Common myeloid progenitor, CD34-positive (primary cell): ENCODE measurements around the gene MAP1A.

ENCODE experiments used
- CTCF ChIA-PET: fragments of 350-600 bp; sonication (Branson Sonifier 250); formaldehyde crosslinking; loops from one replicate; lab custom pipeline; 2021; ENCODE audit warnings: antibody characterized with exemption; lab: Charles Lee
- POLR2A ChIA-PET: fragments of 350-600 bp; sonication (Branson Sonifier 250); formaldehyde crosslinking; loops from one replicate; lab custom pipeline; 2021; ENCODE audit warnings: antibody characterized with exemption; lab: Charles Lee
- DNase-seq, 3 donors: peaks; one replicate each; pipeline versions ENCODE4 v3.0.0 to v3.0.0-alpha.2; 2013
- H3K27ac ChIP-seq, 2 experiments: 1 replicate in 1 of 2; 2 replicates in 1 of 2; pipeline ENCODE4 v1.7.0; 2013; ENCODE audit warnings: inconsistent platforms in 2 of 2, low read length in 2 of 2, mild to moderate bottlenecking in 2 of 2, low read depth in 1 of 2, moderate library complexity in 1 of 2; ENCODE audit not compliant: severe bottlenecking in 2 of 2, insufficient read depth in 1 of 2, poor library complexity in 1 of 2
- H3K27me3 ChIP-seq, 5 experiments: replicated peaks in 2 of 5; 1 replicate in 3 of 5; 2 replicates in 2 of 5; pipeline versions ENCODE4 v1.6.1 to v1.7.0; 2013; ENCODE audit warnings: low read length in 4 of 5, mild to moderate bottlenecking in 2 of 5, moderate library complexity in 2 of 5, inconsistent platforms in 1 of 5; ENCODE audit not compliant: insufficient read depth in 5 of 5, control insufficient read depth in 4 of 5
- H3K36me3 ChIP-seq, 4 experiments: 1 replicate in 2 of 4; 2 replicates in 2 of 4; pipeline versions ENCODE4 v1.6.1 to v1.7.0; 2013; ENCODE audit warnings: low read length in 3 of 4, control low read depth in 1 of 4, mild to moderate bottlenecking in 1 of 4; ENCODE audit not compliant: control insufficient read depth in 4 of 4, insufficient read depth in 4 of 4
- H3K4me1 ChIP-seq, 4 experiments: 1 replicate in 3 of 4; 2 replicates in 1 of 4; pipeline versions ENCODE4 v1.6.1 to v1.7.1; 2013; ENCODE audit warnings: low read length in 3 of 4, mild to moderate bottlenecking in 3 of 4, control low read depth in 1 of 4, inconsistent platforms in 1 of 4, moderate library complexity in 1 of 4; ENCODE audit not compliant: control insufficient read depth in 4 of 4, insufficient read depth in 4 of 4; ENCODE audit errors: control extremely low read depth in 1 of 4
- H3K4me3 ChIP-seq, 7 experiments: 1 replicate in 4 of 7; 2 replicates in 3 of 7; pipeline versions ENCODE4 v1.5.1 to v1.7.0; 2013; ENCODE audit warnings: mild to moderate bottlenecking in 7 of 7, low read length in 6 of 7, moderate library complexity in 6 of 7, inconsistent platforms in 2 of 7, low read depth in 2 of 7, control low read depth in 1 of 7; ENCODE audit not compliant: insufficient read depth in 4 of 7, control insufficient read depth in 1 of 7; ENCODE audit errors: extremely low read depth in 1 of 7
- H3K9me3 ChIP-seq, 5 experiments: 1 replicate in 4 of 5; 2 replicates in 1 of 5; pipeline versions ENCODE4 v1.6.1 to v1.7.1; 2013; ENCODE audit warnings: low read length in 4 of 5, mild to moderate bottlenecking in 2 of 5, inconsistent platforms in 1 of 5, low read depth in 1 of 5, moderate library complexity in 1 of 5; ENCODE audit not compliant: control insufficient read depth in 4 of 5, insufficient read depth in 2 of 5; ENCODE audit errors: control extremely low read depth in 1 of 5
- WGBS: methylation state at CpG from one replicate; pipeline ENCODE4 v1.1.5; 2013; ENCODE audit not compliant: insufficient coverage; 5-methylcytosine and 5-hydroxymethylcytosine counted together

Gene MAP1A

GRCh38 chr15:43487271-43487895 lies 30.0 kb upstream of the MAP1A start:
- peaks cover 6 to 26% (median 19%) of the 10 kb centered on the region in 4 experiments for H3K36me3 ChIP-seq
- WGBS: 92% methylated on average over 4 of the region's 6 CpGs
- no peak overlapping the region for H3K4me3 ChIP-seq
- no peak for DNase-seq
- peaks cover 4 to 13% (median 9%) of the 10 kb centered on the region in 4 experiments for H3K4me1 ChIP-seq
- no peak overlapping the region for H3K27ac ChIP-seq
- no peaks in the 10 kb centered on the region for H3K27me3 ChIP-seq
- CTCF ChIA-PET: interaction anchor here (11.8 kb wide), 1 partner anchor 26 kb away, joined by 115 read pairs; no protein-coding TSS in a partner anchor
- H3K9me3 ChIP-seq: no peaks in the 10 kb centered on the region
- POLR2A ChIA-PET: no interaction called here

GRCh38 chr15:43488790-43489189 lies 28.6 kb upstream of the MAP1A start:
- no peaks in the 10 kb centered on the region for H3K9me3 ChIP-seq
- ChIA-PET CTCF (interaction anchor here (1.0 to 11.8 kb wide), 3 partner anchors 14 to 24 kb away, joined by 3 to 115 read pairs (median 3); no protein-coding TSS in a partner anchor), POLR2A (no interaction called here)
- H3K27me3 ChIP-seq: no peaks in the 10 kb centered on the region
- 100% methylated on average over 2 of the region's 3 CpGs for WGBS
- H3K27ac ChIP-seq: no peak overlapping the region
- no peak overlapping the region for H3K4me3 ChIP-seq
- H3K4me1 ChIP-seq: peaks cover 10 to 19% (median 13%) of the 10 kb centered on the region in 4 experiments
- H3K36me3 ChIP-seq: peaks cover 6 to 26% (median 19%) of the 10 kb centered on the region in 4 experiments
- DNase-seq: no peak

GRCh38 chr15:43489191-43489590 lies 28.2 kb upstream of the MAP1A start:
- DNase-seq: peak in 2 of 3 donors; percentile 49 to 60
- Histone ChIP-seq H3K9me3 (no peaks in the 10 kb centered on the region), H3K4me3 (no peak overlapping the region), H3K36me3 (peaks cover 6 to 26% (median 17%) of the 10 kb centered on the region in 4 experiments), H3K27ac (no peak overlapping the region), H3K27me3 (no peaks in the 10 kb centered on the region), H3K4me1 (peaks cover 10 to 20% (median 13%) of the 10 kb centered on the region in 4 experiments)
- CTCF ChIA-PET: interaction anchor here (1.0 to 11.8 kb wide), 3 partner anchors 14 to 24 kb away, joined by 3 to 115 read pairs (median 3); no protein-coding TSS in a partner anchor
- POLR2A ChIA-PET: no interaction called here
- 0% methylated on average over 1 of the region's 1 CpG for WGBS

- Histone ChIP-seq H3K27me3 (no peaks in the 10 kb centered on the region), H3K27ac (peak overlapping the region; percentile 84 to 97), H3K9me3 (no peaks in the 10 kb centered on the region), H3K36me3 (peaks cover 4 to 18% (median 14%) of the 10 kb centered on the region in 4 experiments), H3K4me3 (peak overlapping the region; percentile 83 to 98 (median 87)), H3K4me1 (peaks cover 10 to 20% (median 13%) of the 10 kb centered on the region in 4 experiments)
- 29% methylated on average over 4 of the region's 7 CpGs for WGBS
- POLR2A ChIA-PET: no interaction called here
- CTCF ChIA-PET: interaction anchor here (11.8 kb wide), 1 partner anchor 21 kb away, joined by 115 read pairs; no protein-coding TSS in a partner anchor
- DNase-seq: no peak
Observed at GRCh38 chr15:43492266-43492665, 25.1 kb upstream of the MAP1A start.

- POLR2A ChIA-PET: interaction anchor here (0.6 to 1.0 kb wide), 3 partner anchors 18 to 25 kb away, joined by 3 read pairs; no protein-coding TSS in a partner anchor
- 1% methylated on average over 44 of the region's 54 CpGs for WGBS
- DNase-seq: peak; percentile 96 to 98 (median 98)
Observed at GRCh38 chr15:43492673-43493601, 24.5 kb upstream of the MAP1A start, which contains the start of gene TP53BP1. TP53BP1 (minus strand) TSS chr15:43493156; CDS start chr15:43493043, 113 bp downstream.

GRCh38 chr15:43493703-43494472 lies 23.5 kb upstream of the MAP1A start:
- H3K4me3 ChIP-seq: peak overlapping the region in 5 of 7 experiments; percentile 83 to 98 (median 87)
- H3K4me1 ChIP-seq: peaks cover 10 to 18% (median 13%) of the 10 kb centered on the region in 4 experiments
- WGBS: 90% methylated on average over 6 of the region's 7 CpGs
- H3K9me3 ChIP-seq: no peaks in the 10 kb centered on the region
- ChIA-PET CTCF (interaction anchor here (0.9 to 11.8 kb wide), 5 partner anchors 8 to 53 kb away, joined by 3 to 115 read pairs (median 4); no protein-coding TSS in a partner anchor), POLR2A (interaction anchor here (1.0 kb wide), 1 partner anchor 18 kb away, joined by 3 read pairs; no protein-coding TSS in a partner anchor)
- peaks cover 3 to 7% (median 4%) of the 10 kb centered on the region in 4 experiments for H3K36me3 ChIP-seq
- no peaks in the 10 kb centered on the region for H3K27me3 ChIP-seq
- peak overlapping the region; percentile 84 to 97 for H3K27ac ChIP-seq
- no peak for DNase-seq

More at GRCh38 chr15:43492673-43493601, 24.5 kb upstream of the MAP1A start, which contains the start of gene TP53BP1:
- CTCF ChIA-PET: interaction anchor here (1.0 to 11.8 kb wide), 3 partner anchors 9 to 20 kb away, joined by 3 to 115 read pairs (median 3); no protein-coding TSS in a partner anchor
- Histone ChIP-seq H3K27ac (peak within 1 kb of the TSS; percentile 84 to 97), H3K9me3 (no peaks in the 10 kb centered on the region), H3K4me3 (peak within 1 kb of the TSS; percentile 83 to 98 (median 87)), H3K27me3 (no peaks in the 10 kb centered on the region), H3K4me1 (peaks cover 10 to 20% (median 13%) of the 10 kb centered on the region in 4 experiments), H3K36me3 (peaks cover 4 to 13% (median 10%) of the 10 kb centered on the region in 4 experiments)
